LoVo (cell line): ENCODE results near the gene CFAP97D2.
"Not testable (repeated sequence)": the region's sequence is repeated elsewhere in the genome, so short reads cannot be mapped to it uniquely, and the experiment has no call there.

Source experiments
- DNase-seq: peaks from one replicate; pipeline ENCODE4 v3.0.0-alpha.2; 2016; ENCODE audit warnings: low spot score

CFAP97D2 gene

DNA sequence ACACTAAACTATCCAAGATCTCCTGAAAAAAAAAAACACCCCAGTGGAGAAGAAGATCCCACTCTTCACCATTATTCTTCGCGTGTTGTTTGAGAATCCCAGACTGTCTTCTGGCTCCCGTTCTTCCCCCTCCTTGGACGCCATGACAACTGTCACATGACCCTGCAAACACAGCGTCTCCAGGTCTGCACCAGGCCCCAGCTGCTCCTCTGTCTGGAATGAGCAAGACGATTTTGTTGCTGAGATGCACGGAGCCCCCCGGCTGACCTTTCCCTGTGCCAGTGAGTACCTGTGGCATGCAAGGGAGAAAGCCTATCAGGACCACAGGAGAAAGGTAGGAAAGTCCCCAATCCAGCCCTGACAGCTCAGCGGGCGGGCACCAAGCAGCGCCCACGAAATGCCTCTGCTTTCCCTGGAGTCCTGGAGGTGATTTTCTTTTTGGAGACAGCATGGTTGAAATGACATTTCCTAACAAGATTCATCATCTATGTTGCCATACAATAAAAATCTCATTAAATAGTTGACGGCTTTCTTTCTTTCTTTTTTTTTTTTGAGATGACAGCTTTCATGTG is at the start of gene CFAP97D2:
Gene CFAP97D2 (plus strand): TSS at position 171 of the 572 bp plus-strand sequence. CDS start 74 bp downstream, at position 245.
- DNase-seq: no peak

DNA sequence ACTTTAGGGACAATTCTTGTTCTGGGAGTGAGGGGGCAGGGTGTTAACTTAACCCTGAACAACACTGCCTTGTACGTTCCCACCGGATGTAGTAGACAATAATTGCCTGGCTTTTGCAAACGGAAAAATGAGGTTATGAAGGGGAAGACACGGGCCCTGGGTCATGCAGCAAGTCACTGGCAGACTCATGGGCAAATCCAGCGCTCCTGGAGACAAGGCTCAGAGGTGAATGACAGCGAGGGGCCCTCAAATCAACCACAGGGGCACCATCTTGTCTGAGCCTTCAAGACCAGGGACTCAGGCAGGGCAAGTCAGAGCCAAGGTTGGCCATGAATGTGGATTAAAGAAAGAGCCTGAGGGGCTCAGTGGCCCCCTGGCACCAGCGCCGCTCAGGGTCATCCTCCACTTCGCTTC is 49.4 kb upstream of the CFAP97D2 start:
- no peak for DNase-seq

DNA sequence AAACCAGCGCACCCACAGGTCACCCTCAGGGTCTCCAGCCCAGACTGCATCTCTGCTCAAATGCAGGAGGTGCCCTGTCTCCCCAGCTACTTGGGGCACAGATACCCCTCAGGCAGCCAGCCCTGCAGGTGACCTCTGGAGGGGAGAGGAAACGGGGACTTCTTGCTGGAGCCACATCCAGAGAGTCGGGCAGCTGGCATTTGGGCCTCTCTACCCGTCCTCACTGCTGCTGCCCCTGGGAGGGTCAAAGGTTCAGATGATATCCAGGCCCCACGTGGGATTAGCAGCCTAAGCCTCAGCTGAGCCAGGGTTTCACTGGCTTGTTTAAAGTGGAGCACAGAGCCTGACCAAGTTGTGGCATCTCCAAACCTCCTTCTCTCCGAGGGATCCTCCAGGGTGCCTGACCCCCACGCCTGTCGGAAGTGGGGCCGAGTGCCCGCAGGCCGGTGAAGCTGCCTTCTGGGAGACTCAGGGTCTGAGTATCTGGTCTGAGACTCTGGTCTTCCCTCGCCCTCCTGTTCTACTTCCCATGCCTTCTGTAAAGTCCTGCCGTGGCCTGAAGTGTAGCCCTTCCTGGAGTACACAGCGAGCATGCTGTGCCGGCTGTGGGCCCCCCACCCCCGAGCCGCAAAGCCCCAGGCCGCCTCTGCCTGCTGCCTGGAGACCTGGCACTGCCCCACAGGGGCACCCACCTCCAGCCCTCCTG is 48.8 kb upstream of the CFAP97D2 start:
- DNase-seq: no peak

DNA sequence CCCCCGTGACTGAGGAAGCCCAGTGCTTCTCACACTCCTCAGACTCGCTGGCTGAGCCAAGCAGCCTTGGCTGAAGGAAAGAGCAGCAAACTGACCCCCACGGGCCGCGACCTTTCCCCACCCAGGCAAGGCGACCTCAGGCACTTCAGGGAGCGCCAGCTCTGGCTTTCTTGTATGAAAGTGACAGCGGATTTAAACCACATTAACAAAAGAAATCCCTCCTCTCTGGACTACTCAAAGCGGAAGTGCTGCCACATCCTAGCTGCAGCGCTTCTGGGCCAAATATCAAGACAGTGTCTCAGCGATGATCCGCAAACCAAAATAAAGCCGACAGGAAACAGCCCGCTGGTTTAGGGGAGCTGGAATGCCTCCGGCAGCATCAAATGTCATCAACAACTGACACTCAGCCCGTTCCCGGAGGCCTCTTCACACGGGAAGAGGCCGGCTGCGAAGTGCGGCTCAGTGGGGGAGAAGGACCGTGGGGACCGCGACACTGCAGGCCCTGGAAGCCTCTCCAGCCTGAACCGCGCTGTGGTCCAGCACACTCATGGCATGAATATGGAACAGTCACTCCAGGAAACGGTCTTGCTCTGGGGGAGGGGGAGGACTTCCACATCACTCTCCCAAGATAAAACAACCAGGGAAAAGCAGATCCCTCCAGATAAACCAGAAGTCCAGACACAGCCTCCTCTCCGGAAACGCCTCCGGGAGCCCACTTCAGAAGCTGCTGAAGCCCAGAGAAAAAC is 48.0 kb upstream of the CFAP97D2 start:
- no peak for DNase-seq

DNA sequence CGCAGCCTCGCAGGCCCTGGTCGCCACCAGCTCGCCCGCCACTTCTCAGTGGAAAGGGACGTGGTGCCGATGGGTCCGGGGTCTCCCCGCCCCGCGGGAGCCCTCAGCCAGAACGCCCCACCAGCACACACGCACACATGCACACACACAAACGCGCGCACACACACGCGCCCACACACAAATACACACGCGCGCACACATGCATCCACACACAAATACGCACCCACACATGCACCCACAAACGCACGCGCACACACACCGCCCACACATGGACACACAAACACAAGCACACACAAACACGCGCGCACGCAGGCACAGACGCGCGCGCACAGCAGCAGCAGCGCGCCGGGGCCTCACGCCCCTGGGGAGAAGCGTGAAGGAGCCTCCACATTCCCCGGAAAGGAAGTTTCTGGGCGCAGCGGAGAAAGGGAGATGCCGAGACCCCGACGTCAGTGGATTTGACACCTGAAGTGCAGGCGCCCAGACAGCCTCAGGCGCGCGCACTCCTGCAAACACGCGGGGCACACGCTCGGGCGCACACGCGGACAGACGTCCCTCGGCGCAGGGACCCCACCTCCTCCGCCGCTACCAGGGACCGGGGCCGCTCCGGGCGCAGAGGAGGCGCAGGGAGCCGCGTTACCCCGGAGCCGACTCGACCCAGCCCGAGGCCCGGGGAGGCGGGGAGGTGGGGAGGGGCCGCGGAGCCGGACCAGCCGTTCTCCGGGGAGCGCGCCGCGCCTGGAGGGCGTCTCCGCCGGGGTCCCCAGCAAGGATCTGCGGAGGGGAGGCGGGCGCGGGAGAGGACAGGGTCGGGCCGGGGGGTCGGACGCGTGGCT is 47.3 kb upstream of the CFAP97D2 start:
- no peak for DNase-seq

DNA sequence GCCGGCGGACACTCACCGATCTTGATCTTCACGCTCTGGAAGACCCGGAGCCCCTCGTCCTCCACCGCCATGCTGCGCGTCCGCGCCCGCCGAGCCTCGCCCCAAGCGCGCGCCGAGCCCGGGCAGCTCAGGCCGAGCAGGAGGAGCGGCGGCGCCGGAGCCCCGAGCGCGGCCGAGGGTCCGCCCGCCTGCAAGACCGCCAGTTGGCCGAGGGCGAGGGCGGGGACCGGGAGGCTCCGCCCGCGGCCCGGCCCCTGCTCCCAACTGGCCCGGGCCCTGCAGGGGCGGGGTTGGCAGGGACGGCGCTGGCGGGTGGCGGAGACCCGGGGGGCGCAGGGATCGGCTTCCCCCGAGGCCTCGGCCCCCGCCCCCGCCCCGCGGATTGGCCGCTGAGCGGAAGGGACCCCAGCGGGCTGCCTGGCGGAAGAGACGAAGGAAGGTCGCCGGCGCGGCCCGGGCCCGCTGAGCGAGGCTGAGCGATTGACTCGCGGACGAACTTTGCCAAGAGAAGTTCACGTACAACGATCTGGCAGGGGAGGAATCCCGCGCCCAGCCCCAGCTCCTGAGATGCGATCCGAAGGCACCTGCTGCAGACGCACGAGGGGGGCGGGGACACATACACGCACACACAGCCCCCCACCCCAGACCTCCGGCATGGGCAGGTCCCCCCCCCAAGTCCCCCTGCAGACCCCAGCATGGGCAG is 46.5 kb upstream of the CFAP97D2 start, which contains the start of gene RASA3:
Gene RASA3 (minus strand): TSS at position 205 of the 703 bp plus-strand sequence. CDS start 134 bp downstream, at position 71.
- peak; percentile 84 for DNase-seq

DNA sequence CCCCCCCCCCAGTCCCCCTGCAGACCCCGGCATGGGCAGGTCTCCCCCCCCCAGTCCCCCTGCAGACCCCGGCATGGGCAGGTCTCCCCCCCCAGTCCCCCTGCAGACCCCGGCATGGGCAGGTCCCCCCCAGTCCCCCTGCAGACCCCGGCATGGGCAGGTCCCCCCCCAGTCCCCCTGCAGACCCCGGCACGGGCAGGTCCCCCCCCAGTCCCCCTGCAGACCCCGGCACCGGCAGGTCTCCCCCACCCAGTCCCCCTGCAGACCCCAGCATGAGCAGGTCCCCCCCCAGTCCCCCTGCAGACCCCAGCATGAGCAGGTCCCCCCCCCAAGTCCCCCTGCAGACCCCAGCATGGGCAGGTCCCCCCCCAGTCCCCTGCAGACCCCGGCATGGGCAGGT is 45.9 kb upstream of the CFAP97D2 start:
- DNase-seq: not testable (repeated sequence)

DNA sequence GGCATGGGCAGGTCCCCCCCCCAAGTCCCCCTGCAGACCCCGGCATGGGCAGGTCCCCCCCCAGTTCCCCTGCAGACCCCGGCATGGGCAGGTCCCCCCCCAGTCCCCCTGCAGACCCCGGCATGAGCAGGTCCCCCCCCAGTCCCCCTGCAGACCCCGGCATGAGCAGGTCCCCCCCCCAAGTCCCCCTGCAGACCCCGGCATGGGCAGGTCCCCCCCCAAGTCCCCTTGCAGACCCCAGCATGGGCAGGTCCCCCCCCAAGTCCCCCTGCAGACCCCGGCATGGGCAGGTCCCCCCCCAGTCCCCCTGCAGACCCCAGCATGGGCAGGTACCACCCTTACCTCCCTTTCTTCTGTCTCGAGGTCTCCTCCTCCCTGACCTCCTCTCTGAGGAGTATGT is 45.5 kb upstream of the CFAP97D2 start:
- not testable (repeated sequence) for DNase-seq

DNA sequence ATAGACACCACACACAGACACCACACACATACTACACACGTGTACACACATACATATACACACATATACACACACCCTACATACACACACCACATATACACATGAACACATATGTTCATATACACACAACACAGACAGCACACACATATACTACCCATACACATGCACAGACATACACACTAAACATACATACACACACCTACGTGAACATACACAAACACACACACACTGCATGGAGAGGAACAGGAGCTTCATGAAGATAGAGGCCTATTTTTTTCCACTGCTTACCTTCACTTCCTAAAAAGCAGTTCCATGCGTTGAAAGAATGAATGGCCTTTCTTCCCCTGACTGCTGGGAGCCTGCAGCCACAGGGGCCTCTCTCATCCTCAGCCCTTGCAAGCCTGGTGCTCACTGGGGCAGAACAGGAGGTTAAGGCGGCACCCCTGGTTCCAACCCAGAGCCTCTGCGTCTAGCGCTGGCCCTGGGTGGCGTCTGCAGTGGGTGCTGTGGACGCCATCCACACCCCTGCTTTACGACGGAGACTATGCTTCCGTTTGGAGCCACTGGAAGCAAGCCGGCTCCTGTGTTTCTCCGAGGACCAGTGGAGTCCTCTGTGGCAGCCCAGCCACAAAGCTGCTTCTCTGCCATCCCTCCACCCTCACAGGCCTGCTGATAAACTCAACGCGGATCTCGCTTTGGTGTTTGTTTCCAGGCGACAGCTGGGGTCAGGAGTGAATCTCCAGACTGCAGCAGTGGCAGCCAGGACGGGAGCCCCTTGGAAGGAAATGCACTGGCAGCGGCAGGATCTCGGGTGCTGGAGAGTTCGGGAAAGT is 44.7 kb upstream of the CFAP97D2 start:
- no peak for DNase-seq

DNA sequence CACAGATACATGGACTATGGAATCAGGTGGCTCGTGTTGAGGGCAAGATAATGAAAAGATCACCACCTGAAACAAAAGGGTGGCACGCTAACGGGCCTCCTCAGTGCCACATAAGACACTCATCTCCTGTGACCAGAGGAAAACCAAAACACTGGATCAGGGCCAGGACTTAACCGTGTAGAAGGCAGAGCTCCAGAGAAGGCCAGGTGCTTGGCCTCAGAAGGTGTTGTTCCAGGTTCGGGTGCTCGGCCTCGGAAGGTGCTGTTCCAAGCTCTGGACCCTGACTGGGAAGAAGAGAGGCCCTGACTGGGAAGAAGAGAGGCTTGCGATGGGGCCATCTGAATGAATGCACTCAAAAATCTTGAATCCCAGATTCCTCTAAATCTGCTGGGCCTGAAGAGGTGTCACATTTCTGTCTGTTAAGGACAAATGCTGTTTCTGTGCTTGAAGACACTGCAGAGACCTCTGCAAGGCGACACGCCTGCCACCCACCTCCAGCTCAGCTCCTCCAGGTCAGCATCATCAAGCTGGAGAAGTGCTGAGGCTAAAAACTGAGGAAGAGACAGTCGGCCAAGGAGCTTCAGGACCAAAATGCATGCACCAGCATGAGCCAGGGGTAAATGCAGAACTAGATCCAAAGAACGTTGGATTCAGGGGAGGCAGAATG is 44.0 kb upstream of the CFAP97D2 start:
- DNase-seq: no peak

DNA sequence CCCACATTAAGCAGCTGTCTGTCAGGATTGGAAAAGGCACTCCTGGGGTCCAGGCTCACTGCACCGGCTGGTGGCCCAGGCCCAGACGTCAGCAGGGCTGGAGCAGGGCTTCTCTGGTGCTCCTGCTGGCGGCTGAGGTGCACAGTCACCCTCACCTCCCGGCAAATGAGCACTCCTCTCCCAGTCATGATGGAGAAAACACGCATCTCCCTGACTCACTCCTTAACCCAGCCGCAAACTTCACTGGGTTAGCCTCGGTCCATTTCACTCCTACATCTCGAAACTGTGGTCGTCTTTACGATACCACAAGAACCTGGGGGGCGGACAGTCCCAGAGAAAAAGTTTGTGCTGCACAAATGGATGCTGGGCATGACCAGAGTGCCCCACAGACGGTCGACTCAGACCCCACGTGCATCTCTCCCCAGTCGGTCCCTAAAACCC is 43.3 kb upstream of the CFAP97D2 start:
- DNase-seq: no peak

DNA sequence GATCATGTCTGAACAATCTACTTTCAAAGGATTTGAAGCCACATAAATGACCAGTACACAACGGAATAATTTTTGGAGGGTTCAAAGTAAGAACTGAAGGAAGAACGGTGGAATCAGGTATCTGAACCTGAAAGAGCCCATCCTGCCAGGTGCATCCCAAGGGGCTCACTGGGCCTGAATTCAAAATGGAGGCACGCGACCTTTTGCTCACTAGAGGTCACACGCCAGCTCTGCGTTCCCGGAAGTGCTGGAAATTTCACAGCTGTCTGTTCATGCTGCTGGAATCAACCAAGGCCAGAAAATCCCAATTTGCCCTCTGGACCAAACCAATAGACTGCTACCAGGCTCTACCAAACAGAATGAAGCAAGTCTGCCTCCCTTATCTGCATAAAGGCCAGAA is 42.5 kb upstream of the CFAP97D2 start:
- DNase-seq: no peak

DNA sequence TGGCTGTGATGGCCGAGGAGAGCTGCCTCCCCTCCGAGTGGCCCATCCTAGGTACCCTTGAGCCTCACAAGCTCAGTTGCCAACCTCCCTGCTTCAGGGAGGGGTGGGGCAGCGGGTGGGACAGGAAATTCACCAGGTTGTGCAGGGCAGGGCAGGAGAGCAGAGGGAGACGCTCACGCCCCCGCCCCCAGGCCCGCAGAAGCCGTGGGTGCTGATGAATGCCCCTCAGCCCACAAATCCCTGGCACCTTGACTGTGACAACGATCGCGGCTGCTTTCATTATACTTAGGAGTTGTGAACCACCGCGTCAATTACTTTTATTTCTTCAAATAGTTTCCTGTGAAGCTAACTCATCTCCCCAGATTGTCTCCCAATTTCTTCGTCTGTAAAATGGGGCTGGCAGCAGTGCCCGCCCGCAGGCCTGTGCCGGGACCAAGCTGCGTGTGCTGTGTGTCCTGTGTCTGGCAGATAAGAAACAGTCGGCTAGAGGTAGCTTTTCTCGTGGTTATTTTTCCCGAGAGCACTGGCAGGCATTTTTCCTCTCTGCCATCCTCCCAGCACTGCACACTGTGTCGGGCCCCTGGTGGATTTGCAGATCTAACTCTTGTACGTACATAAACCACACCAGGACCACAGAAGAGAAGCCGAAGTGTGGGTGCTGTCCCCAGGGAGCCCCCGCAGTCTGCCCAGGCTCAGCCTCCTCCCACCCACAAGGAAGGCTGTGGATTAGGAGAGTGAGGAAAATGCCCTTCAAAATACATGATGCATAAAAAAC is 38.7 kb upstream of the CFAP97D2 start:
- DNase-seq: no peak

DNA sequence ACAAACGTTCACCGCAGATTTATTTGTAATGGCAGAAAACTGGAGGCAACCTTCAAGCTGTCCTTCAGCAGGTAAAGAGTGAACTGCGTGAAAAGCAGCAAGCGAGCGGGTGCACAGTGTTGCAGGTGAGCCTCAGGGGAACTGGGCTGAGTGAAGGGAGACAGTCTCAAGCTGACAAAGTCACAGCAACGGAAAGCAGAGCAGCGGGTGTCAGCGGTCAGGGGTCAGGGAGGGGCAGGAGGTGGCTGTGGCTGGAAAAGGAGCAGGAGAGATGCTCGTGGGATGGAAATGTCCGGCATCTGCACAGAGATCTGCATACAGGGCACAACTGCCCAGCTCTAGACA is 38.2 kb upstream of the CFAP97D2 start:
- DNase-seq: no peak

DNA sequence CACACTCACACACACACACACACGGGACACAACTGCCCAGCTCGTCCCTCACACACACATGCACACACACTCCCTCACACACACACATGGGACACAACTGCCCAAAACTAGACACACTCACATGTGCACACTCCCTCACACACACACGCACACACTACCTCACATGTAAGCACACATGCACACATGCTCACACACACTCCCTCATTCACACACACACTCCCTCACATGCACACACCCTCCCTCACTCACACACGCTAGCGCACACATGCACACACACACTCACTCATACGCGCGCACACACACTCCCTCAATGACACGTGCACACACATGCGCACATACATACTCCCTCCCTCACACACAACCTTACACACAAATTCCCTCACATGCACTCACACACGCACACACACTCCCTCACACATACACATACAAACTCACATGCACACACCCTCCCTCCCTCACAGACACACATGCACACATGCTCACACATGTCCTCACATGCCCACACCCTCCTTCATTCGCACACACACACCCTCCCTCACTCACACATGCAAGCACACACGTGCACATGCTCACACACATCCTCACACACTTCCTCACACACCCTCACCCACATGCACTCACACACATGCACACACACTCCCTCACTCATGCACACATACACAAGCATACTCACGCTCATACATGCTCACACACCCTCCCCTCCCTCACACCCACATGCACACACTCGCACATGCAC is 37.6 kb upstream of the CFAP97D2 start:
- no peak for DNase-seq

DNA sequence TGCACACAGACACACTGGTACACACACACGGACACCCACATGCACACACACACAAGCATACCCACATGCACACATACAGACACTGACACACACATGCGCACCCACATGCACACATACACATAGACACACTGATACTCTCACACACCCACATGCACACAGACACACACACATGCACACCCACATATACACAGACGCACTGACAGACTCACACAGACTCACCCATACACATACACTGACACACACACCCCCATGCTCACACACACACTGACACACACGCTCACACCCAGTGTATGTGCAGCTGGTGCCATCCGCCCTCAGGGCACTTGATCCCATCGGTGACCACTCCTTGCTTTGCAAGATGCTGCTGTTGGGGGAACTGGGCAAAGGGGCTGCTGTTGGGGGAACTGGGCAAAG is 36.9 kb upstream of the CFAP97D2 start:
- no peak for DNase-seq

DNA sequence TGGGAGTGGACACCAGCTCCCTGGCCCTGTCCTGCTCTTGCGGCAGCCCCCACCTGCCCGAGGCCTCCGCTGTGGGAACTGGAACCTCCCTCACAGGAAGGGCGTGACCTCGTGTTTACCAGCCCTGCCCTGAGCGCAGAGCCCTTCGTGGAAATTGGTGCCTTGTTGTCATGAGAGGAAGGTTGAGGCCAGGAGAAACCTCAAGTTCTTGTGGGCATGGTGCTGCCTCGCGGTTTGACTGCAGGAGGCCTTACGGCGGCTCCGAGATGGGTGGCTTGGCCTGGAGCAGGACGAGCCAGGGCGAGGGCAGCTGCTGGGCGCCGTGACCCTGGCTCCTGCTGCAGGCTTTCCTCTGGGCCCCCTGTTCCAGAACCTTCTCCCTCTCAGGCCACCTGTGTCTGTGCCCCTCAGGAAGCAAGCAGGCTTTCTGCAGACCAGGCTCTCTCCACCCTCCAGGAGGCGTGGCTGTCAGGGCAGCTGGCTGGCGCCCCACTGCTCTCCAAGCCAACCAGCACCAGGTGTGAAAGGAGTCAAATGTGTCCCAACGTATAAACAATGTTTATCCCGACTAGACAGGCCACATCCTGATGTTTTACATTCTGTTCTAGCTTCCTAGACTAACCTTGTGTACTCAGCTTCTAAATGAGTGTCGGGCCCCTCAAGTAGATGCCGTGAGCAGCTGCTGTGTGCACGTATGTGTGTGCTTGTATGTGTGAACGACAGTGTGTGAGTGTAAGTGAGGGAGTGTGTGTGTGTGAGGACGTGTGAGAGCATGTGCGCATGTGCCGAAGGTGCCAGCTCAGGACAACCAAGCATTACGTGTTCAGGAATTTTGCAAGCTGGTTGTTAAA is 36.2 kb upstream of the CFAP97D2 start:
- DNase-seq: no peak
